IMR-90 (cell line): ENCODE data around the gene DDX20.

Source experiments
- CTCF ChIP-seq: conservative IDR thresholded peaks from 2 replicates; pipeline ENCODE4 v1.5.1; 2012; ENCODE audit warnings: mild to moderate bottlenecking, low read depth, low read length, improper control_type of control experiment
- NFE2L2 ChIP-seq: fragments of 150-350 bp; IDR thresholded peaks from 2 replicates; pipeline ENCODE4 v1.6.1; 2016; ENCODE audit warnings: low read depth, mild to moderate bottlenecking, low read length

DNA sequence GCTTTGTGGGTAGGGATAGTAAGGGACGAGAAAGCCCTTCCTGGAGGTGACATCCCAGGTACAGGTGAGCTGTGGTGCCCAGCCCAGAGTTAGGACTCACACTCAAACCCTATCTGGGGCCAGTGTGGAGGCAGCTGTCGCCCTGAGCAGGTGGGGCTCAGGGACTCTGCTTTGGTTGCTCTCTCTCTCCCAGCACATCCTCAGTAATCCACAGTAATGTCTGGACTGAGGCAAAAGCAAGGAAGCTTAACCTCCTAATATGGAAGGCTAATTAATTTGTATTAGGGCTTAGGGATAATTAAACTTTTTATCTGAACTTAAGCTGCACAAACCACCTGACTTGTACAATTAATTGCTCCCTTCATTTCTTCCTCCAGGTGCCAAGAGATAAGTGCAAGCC is 38.2 kb downstream of the DDX20 start:
- no peak for TF ChIP-seq CTCF
- no peak for TF ChIP-seq NFE2L2
